BLaER1 treated with 17β-estradiol and CSF1 and Interleukin-3, amounts not matched to agents 10 nM and 100 nM (cell line): ENCODE data around the gene BCL2L12.
A peak's percentile ranks its signal among the peaks of the same experiment; 100 is the strongest.
"Not testable (repeated sequence)": the region's sequence is repeated elsewhere in the genome, so short reads cannot be mapped to it uniquely, and the experiment has no call there.

Experiments
- H3K27ac ChIP-seq, 11 experiments: shearing (Covaris generic); formaldehyde crosslinking; 2 replicates each; pipeline ENCODE4 v1.8.1; 2022
- H3K27me3 ChIP-seq, 11 experiments: shearing (Covaris generic); formaldehyde crosslinking; 2 replicates each; pipeline ENCODE4 v1.8.1; 2022
- H3K36me3 ChIP-seq, 11 experiments: shearing (Covaris generic); formaldehyde crosslinking; 2 replicates each; pipeline ENCODE4 v1.8.1; 2022
- H3K4me1 ChIP-seq, 10 experiments: shearing (Covaris generic); formaldehyde crosslinking; 2 replicates each; pipeline ENCODE4 v1.8.1; 2022
- H3K4me2 ChIP-seq, 11 experiments: shearing (Covaris generic); formaldehyde crosslinking; 2 replicates each; pipeline ENCODE4 v1.8.1; 2022
- H3K4me3 ChIP-seq, 10 experiments: shearing (Covaris generic); formaldehyde crosslinking; 2 replicates each; pipeline ENCODE4 v1.8.1; 2022
- H3K9ac ChIP-seq, 11 experiments: shearing (Covaris generic); formaldehyde crosslinking; 2 replicates each; pipeline ENCODE4 v1.8.1; 2022
- H3K9me3 ChIP-seq, 11 experiments: shearing (Covaris generic); formaldehyde crosslinking; replicated peaks in 1 of 11; 2 replicates each; pipeline ENCODE4 v1.8.1; 2022
- H4K20me1 ChIP-seq, 11 experiments: shearing (Covaris generic); formaldehyde crosslinking; 2 replicates each; pipeline ENCODE4 v1.8.1; 2022
- Cebpa-rat ChIP-seq, 11 experiments: shearing (Covaris generic); IDR thresholded peaks; 2 replicates each; pipeline ENCODE4 v1.8.1; 2022

BCL2L12 gene

DNA sequence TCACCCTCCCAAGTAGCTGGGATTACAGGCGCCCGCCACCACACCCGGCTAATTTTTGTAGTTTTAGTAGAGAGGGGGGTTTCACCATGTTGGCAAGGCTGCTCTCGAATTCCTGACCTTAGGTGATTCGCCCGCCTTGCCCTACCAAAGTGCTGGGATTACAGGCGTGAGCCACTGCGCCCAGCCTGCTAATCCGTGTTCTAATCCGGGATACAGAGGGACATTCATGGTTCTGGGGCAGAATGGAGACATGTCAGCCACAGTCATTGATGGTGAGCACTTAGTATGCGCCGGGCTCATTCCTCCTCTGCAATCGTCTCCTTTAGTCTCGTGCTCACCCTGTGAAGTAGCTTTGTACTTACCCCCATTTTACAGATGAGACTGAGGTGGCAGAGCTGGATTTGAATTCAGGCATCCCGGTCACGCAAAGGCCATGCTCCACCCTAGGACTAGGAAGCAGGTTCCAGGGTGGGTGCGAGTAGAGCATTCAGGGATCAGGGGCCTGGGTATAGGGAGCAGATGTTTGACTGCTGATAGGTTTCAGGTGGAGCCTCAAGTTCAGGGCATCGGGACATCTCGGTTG, 34.0 kb upstream of the BCL2L12 start:
- peaks cover 33 to 59% (median 37%) of the 10 kb centered on the region in 11 experiments for H3K36me3 ChIP-seq
- no peak overlapping the region for H3K4me3 ChIP-seq
- no peaks in the 10 kb centered on the region for H3K9me3 ChIP-seq
- H4K20me1 ChIP-seq, result peaks cover 0 to 14% (median 0%) of the 10 kb centered on the region in 11 experiments; a peak in 1 of 22 replicates
- no peak overlapping the region for H3K9ac ChIP-seq
- peaks cover 9 to 22% (median 21%) of the 10 kb centered on the region in 10 experiments for H3K4me1 ChIP-seq
- H3K27ac ChIP-seq, result no peak overlapping the region
- no peak overlapping the region for H3K4me2 ChIP-seq
- TF ChIP-seq Cebpa-rat (IDR thresholded peaks at IDR 0.05), result no peak
- no peaks in the 10 kb centered on the region for H3K27me3 ChIP-seq

DNA sequence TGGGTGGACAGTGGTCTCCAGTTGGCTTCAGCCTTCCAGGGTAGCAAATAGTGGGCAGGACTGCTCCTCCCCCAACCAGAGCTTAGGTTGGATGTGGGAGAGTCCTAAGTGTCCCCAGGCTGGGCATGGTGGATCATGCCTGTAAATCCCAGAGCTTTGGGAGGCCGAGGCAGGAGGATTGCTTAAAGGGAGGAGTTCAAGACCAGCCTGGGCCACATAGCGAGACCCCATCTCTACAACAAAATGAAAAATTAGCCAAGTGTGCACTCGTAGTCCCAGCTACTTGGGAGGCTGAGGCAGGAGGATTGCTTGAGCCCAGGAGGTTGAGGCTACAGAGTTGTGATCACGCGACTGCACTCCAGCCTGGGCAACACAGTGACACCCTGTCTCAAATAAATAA, 33.2 kb upstream of the BCL2L12 start:
- H3K9me3 ChIP-seq, result no peaks in the 10 kb centered on the region
- TF ChIP-seq Cebpa-rat (IDR thresholded peaks at IDR 0.05), result no peak
- no peak overlapping the region for H3K27ac ChIP-seq
- no peak overlapping the region for H3K9ac ChIP-seq
- peaks cover 16 to 30% (median 29%) of the 10 kb centered on the region in 10 experiments for H3K4me1 ChIP-seq
- H4K20me1 ChIP-seq, result peaks cover 0 to 12% (median 0%) of the 10 kb centered on the region in 11 experiments; a peak in 1 of 22 replicates
- no peak overlapping the region for H3K4me3 ChIP-seq
- peaks cover 24 to 51% (median 28%) of the 10 kb centered on the region in 11 experiments for H3K36me3 ChIP-seq
- H3K27me3 ChIP-seq, result no peaks in the 10 kb centered on the region
- H3K4me2 ChIP-seq, result no peak overlapping the region

DNA sequence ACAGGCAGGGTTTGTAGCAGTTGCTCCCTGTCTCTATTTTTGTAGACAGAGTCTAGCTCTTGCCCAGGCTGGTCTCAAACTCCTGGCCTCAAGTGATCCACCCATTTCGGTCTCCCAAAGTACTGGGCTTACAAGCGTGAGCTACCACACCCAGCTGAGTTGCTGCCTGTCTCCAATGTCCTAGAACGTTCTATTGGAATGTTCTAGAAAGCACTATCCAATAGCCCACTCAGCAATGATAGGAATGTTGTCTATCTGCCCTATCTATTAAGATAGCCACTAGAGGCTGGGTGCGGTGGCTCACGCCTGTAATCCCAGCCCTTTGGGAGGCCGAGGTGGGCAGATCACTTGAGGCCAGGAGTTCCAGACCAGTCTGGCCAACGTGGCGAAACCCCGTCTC, 32.5 kb upstream of the BCL2L12 start:
- peaks cover 19 to 45% (median 21%) of the 10 kb centered on the region in 11 experiments; a peak in 21 of 22 replicates for H3K36me3 ChIP-seq
- peaks cover 18 to 37% (median 35%) of the 10 kb centered on the region in 10 experiments for H3K4me1 ChIP-seq
- not testable (repeated sequence) for H3K27ac ChIP-seq, H3K9ac ChIP-seq, H3K4me3 ChIP-seq, H3K4me2 ChIP-seq, H3K27me3 ChIP-seq, H3K9me3 ChIP-seq
- peaks cover 0 to 12% (median 0%) of the 10 kb centered on the region in 11 experiments; a peak in 1 of 22 replicates for H4K20me1 ChIP-seq

DNA sequence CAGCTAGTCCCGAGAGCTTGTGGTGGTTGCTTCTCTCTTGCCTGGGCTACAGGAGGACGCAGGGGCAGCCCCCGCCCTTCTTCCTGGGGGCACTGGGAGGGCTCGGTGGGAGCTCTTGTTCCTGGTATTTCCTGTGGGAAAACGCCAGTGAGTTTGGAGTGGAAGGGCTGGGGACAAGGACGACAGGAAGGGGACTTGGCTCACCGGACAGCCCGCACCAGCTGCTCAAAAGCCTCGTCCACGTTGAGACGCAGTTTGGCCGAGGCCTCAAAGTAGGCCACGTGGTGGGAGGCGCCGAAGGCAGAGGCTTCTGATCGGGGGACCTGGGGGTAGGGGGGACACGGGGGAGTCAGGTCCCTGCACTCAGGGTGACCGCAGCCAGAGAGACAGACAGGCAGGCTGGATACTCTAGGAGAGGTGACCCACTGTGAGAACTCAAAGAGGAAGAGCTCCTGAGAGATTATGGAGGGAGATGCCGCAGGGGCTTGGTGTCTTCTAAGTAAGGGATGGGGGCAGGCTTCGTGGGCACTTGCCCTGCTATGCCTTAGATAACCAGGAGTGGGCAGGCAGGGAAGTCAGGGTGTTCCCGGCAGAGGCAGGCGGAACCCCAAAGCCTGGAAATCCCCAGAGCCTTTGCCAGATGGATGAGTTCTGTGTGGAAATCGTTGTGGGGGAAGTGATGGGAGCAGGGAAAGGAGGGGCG, 30.1 kb upstream of the BCL2L12 start:
- H3K4me2 ChIP-seq, result peak overlapping the region in 10 of 11 experiments; percentile 13 to 99 (median 33); a peak in 13 of 22 replicates
- TF ChIP-seq Cebpa-rat (IDR thresholded peaks at IDR 0.05), result no peak
- peak overlapping the region in 7 of 11 experiments; percentile 1 to 32 (median 26); a peak in 6 of 22 replicates for H3K9ac ChIP-seq
- peaks cover 0 to 26% (median 0%) of the 10 kb centered on the region in 11 experiments; a peak in 7 of 22 replicates for H3K36me3 ChIP-seq
- H3K27me3 ChIP-seq, result no peaks in the 10 kb centered on the region
- peaks cover 29 to 53% (median 51%) of the 10 kb centered on the region in 10 experiments for H3K4me1 ChIP-seq
- no peaks in the 10 kb centered on the region for H3K9me3 ChIP-seq
- H3K27ac ChIP-seq, result peak overlapping the region in 7 of 11 experiments; percentile 4 to 44 (median 26); a peak in 8 of 22 replicates
- H3K4me3 ChIP-seq, result no peak overlapping the region
- H4K20me1 ChIP-seq, result peaks cover 0 to 12% (median 0%) of the 10 kb centered on the region in 11 experiments; a peak in 1 of 22 replicates

- Histone ChIP-seq H3K27ac (peak overlapping the region in 2 of 11 experiments; percentile 4 to 40; a peak in 2 of 22 replicates), H3K4me3 (no peak overlapping the region), H4K20me1 (peaks cover 0 to 5% (median 0%) of the 10 kb centered on the region in 11 experiments; a peak in 1 of 22 replicates), H3K4me1 (peaks cover 29 to 59% (median 58%) of the 10 kb centered on the region in 10 experiments), H3K4me2 (peak overlapping the region in 6 of 11 experiments; percentile 1 to 99 (median 36); a peak in 8 of 22 replicates), H3K27me3 (no peaks in the 10 kb centered on the region), H3K9me3 (no peaks in the 10 kb centered on the region), H3K9ac (peak overlapping the region in 4 of 11 experiments; percentile 15 to 26 (median 22); a peak in 2 of 22 replicates), H3K36me3 (peaks cover 0 to 26% (median 0%) of the 10 kb centered on the region in 11 experiments; a peak in 4 of 22 replicates)
- TF ChIP-seq Cebpa-rat (IDR thresholded peaks at IDR 0.05), result no peak
Measured at GRCh38 chr19:49636233-49636932, 29.4 kb upstream of the BCL2L12 start.

DNA sequence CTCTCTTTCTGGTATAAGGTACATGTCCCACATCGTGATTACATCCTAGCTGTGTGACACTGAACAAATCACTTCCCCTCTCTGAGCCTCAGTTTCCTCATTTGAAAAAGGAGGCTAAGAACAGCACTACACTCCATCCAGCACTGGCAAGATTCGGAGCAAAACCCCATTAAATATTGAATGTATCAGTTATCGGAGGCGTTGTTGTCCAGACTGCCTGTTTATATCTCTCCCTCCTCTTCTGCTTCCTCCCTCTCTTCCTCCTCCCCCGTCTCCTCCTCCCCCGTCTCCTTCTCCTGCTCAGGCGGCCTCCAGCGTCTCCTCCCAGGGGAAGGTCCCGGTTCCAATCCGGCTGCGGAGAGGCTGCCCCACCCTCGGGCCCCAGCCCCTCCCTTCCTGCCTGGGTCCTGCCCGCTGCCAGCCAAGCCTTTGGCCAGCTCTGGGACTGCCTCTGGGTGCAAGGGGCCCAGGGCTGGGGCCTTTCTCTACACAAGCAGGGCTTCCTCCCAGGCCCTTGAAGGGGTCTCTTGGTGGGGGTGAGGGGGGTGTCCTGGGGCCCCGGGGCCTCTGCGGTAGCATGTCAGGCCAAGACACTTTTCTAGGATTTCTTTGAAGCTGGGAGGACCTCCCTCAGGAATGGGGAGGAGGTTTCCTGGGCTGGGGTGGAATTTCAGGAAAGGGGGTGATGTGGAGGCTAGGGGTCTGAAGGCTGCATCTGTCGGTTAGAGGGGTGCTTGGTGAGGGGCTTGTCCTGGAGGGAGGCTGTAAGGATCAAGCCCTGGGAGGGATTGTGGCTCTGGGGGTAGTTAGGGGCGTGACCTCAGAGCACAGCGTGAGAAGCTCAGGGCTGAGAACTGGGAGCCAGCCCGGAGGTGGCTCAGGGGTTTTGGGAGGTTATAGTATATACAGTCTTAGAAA, 27.7 kb upstream of the BCL2L12 start:
- TF ChIP-seq Cebpa-rat (IDR thresholded peaks at IDR 0.05), result no peak
- H3K9me3 ChIP-seq, result no peaks in the 10 kb centered on the region
- H3K9ac ChIP-seq, result peak overlapping the region; percentile 55 to 88 (median 66)
- peak overlapping the region in 10 of 11 experiments; percentile 40 to 66 (median 56); a peak in 17 of 22 replicates for H3K27ac ChIP-seq
- H3K4me1 ChIP-seq, result peaks cover 34 to 66% (median 64%) of the 10 kb centered on the region in 10 experiments
- H3K36me3 ChIP-seq, result peaks cover 0 to 26% (median 0%) of the 10 kb centered on the region in 11 experiments; a peak in 3 of 22 replicates
- H3K4me2 ChIP-seq, result peak overlapping the region; percentile 85 to 100 (median 98)
- no peaks in the 10 kb centered on the region for H3K27me3 ChIP-seq
- no peaks in the 10 kb centered on the region; a peak in 2 of 22 replicates for H4K20me1 ChIP-seq
- peak overlapping the region in 9 of 10 experiments; percentile 11 to 92 (median 42); a peak in 13 of 20 replicates for H3K4me3 ChIP-seq

DNA sequence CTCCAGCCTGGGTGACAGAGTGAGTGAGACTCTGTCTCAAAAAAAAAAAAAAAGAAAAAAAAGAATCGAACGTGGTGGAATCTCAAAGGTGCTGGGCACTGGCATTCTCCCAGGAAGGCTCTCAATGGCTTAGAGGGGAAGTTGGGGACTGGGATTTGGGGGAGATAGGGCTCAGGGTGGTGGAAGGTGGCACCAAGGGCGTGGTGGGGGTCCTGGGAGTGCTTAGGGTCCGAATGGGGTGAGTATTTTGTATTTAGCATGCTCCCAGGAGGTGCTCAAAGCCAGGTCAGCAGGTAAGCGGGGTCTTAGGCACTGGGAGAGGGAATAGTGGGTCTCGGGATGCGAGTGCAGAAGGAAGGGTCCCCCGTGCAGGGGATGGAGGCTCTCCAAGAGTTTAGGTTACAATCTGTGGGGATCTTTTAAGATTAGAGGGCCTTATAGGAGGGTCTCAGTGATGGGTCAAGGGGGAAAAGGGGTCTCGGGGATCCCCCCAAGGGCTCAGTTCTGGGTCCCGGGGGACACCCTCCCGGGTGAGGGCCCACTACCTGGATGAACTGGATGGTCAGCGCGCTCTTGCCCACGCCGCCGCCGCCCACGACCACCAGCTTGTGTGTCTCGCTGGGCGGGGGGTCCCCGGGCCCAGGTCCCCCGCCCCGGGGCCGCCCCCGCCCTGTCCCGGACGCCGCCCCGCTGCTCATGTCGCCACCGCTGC, 26.2 kb upstream of the BCL2L12 start:
- Histone ChIP-seq H3K36me3 (peaks cover under 1 to 25% (median 5%) of the 10 kb centered on the region in 11 experiments; a peak in 17 of 22 replicates), H4K20me1 (peaks cover 0 to 12% (median 3%) of the 10 kb centered on the region in 11 experiments; a peak in 13 of 22 replicates), H3K27me3 (no peaks in the 10 kb centered on the region), H3K27ac (peak overlapping the region; percentile 53 to 76 (median 70); a peak in 20 of 22 replicates), H3K9me3 (no peaks in the 10 kb centered on the region), H3K4me2 (peak overlapping the region; percentile 85 to 100 (median 98)), H3K4me3 (peak overlapping the region; percentile 56 to 92 (median 66)), H3K9ac (peak overlapping the region; percentile 69 to 88 (median 80)), H3K4me1 (peaks cover 49 to 81% (median 79%) of the 10 kb centered on the region in 10 experiments)
- no peak for TF ChIP-seq Cebpa-rat (IDR thresholded peaks at IDR 0.05)
